Liver (tissue), 9 donors: ENCODE measurements around the gene EMX1. TPM values are rescaled to one million over a fixed set of nuclear protein-coding genes. Genes with fewer than 3 reads are reported as not detected.

ENCODE experiments used
- DNase-seq: peaks from one replicate; pipeline ENCODE4 v3.0.0-alpha.2; 2017; ENCODE audit warnings: low spot score
- H3K27ac ChIP-seq, 2 donors: one replicate each; pipeline ENCODE4 v1.7.0; 2013; ENCODE audit warnings: inconsistent platforms in 2 of 2, low read length in 2 of 2, control low read depth in 1 of 2, low read depth in 1 of 2, mild to moderate bottlenecking in 1 of 2
- H3K27me3 ChIP-seq, 4 donors: one replicate each; pipeline versions ENCODE4 v1.6.1 to v1.7.0; 2013; ENCODE audit warnings: low read length in 3 of 4, inconsistent platforms in 1 of 4, mild to moderate bottlenecking in 1 of 4, moderate library complexity in 1 of 4; ENCODE audit not compliant: control insufficient read depth in 4 of 4, insufficient read depth in 4 of 4
- H3K36me3 ChIP-seq, 4 donors: one replicate each; pipeline versions ENCODE4 v1.6.1 to v1.7.0; 2013; ENCODE audit warnings: low read length in 3 of 4, mild to moderate bottlenecking in 3 of 4, low read depth in 1 of 4, moderate library complexity in 1 of 4; ENCODE audit not compliant: control insufficient read depth in 4 of 4, insufficient read depth in 3 of 4
- H3K4me1 ChIP-seq, 4 donors: one replicate each; pipeline versions ENCODE4 v1.6.1 to v1.7.0; 2013; ENCODE audit warnings: low read length in 3 of 4, mild to moderate bottlenecking in 3 of 4, moderate library complexity in 1 of 4; ENCODE audit not compliant: control insufficient read depth in 4 of 4, insufficient read depth in 4 of 4
- H3K4me3 ChIP-seq, 3 donors: one replicate each; pipeline versions ENCODE4 v1.6.1 to v1.7.0; 2013; ENCODE audit warnings: low read length in 3 of 3, control low read depth in 1 of 3, low read depth in 1 of 3, mild to moderate bottlenecking in 1 of 3
- H3K9ac ChIP-seq, 2 donors: one replicate each; pipeline ENCODE4 v1.7.0; 2013; ENCODE audit warnings: low read length in 2 of 2, mild to moderate bottlenecking in 2 of 2, moderate library complexity in 2 of 2, control low read depth in 1 of 2, low read depth in 1 of 2
- H3K9me3 ChIP-seq, 4 donors: one replicate each; pipeline versions ENCODE4 v1.6.1 to v1.7.0; 2013; ENCODE audit warnings: low read length in 3 of 4; ENCODE audit not compliant: control insufficient read depth in 4 of 4
- ATF3 ChIP-seq: IDR thresholded peaks from 2 replicates; pipeline ENCODE4 v1.6.1; 2016; ENCODE audit warnings: antibody characterized with exemption
- CTCF ChIP-seq: fragments of 150-350 bp; IDR thresholded peaks from 2 replicates; pipeline ENCODE4 v1.5.1; 2017; ENCODE audit warnings: improper control_type of control experiment, low read depth, low read length; ENCODE audit not compliant: missing input control
- EGR1 ChIP-seq, 2 donors: IDR thresholded peaks; 2 replicates each; pipeline ENCODE4 v1.6.1; 2016 to 2018; ENCODE audit warnings: antibody characterized with exemption in 2 of 2, low read depth in 2 of 2
- FOXA1 ChIP-seq: IDR thresholded peaks from 2 replicates; pipeline ENCODE4 v1.6.1; 2016; ENCODE audit warnings: antibody characterized with exemption
- FOXA2 ChIP-seq: IDR thresholded peaks from 2 replicates; pipeline ENCODE4 v1.6.1; 2016; ENCODE audit warnings: antibody characterized with exemption
- GABPA ChIP-seq, 2 donors: IDR thresholded peaks in 1 of 2; conservative IDR thresholded peaks in 1 of 2; 2 replicates each; pipeline ENCODE4 v1.6.1; 2016; ENCODE audit warnings: antibody characterized with exemption in 2 of 2, mild to moderate bottlenecking in 1 of 2, moderate library complexity in 1 of 2
- JUND ChIP-seq, 2 donors: IDR thresholded peaks; 2 replicates each; pipeline ENCODE4 v1.6.1; 2016; ENCODE audit warnings: antibody characterized with exemption in 2 of 2
- MAX ChIP-seq: IDR thresholded peaks from 2 replicates; pipeline ENCODE4 v1.6.1; 2016; ENCODE audit warnings: antibody characterized with exemption
- NR2F2 ChIP-seq: IDR thresholded peaks from 2 replicates; pipeline ENCODE4 v1.6.1; 2016; ENCODE audit warnings: antibody characterized with exemption
- RAD21 ChIP-seq, 2 donors: IDR thresholded peaks; 2 replicates each; pipeline ENCODE4 v1.6.1; 2016; ENCODE audit warnings: antibody characterized with exemption in 2 of 2, mild to moderate bottlenecking in 2 of 2
- RXRA ChIP-seq, 2 donors: IDR thresholded peaks; 2 replicates each; pipeline ENCODE4 v1.6.1; 2017 to 2018; ENCODE audit warnings: antibody characterized with exemption in 2 of 2, mild to moderate bottlenecking in 1 of 2
- SP1 ChIP-seq: IDR thresholded peaks from 2 replicates; pipeline ENCODE4 v1.6.1; 2018; ENCODE audit warnings: antibody characterized with exemption, mild to moderate bottlenecking
- YY1 ChIP-seq: IDR thresholded peaks from 2 replicates; pipeline ENCODE4 v1.6.1; 2016; ENCODE audit warnings: antibody characterized with exemption, mild to moderate bottlenecking
- ZBTB33 ChIP-seq: IDR thresholded peaks from 2 replicates; pipeline ENCODE4 v1.6.1; 2016; ENCODE audit warnings: antibody characterized with exemption
- WGBS: extraction: QIAGEN DNeasy Blood & Tissue Kit; methylation state at CpG from one replicate; pipeline ENCODE4 v1.1.7; 2013; 5-methylcytosine and 5-hydroxymethylcytosine counted together
- polyA plus RNA-seq, 2 donors: library from polyadenylated mRNA; stranded (reverse) in 1 of 2; unstranded in 1 of 2; fragments of 200-250 nt in 1 of 2; fragments of >200 nt in 1 of 2; fragmentation: Nextera tagmentation in 1 of 2; extraction: Ambion mirVana in 1 of 2; gene quantifications; one replicate each; pipeline versions ENCODE4 v1.2.1 to v1.2.3, GENCODE V29; 2013 to 2015
- total RNA-seq, 2 donors: library from RNA; depleted of rRNA; stranded (reverse); fragments of >200 nt; gene quantifications; one replicate each; pipeline ENCODE4 v1.2.3, GENCODE V29; 2014
- donor health status: healthy.
- donor health status: healthy.
- donor health status: healthy.
- donor health status: healthy.
- donor health status: healthy.

Gene EMX1
- total and polyA plus RNA-seq, 4 donors, result 0.06 to 0.18 (median 0.08) TPM; not detected in 1

- TF ChIP-seq ZBTB33 (no peak), FOXA1 (no peak), JUND (IDR thresholded peaks at IDR 0.05) (no peak)
Measured at GRCh38 chr2:72945450-72946019, 28.2 kb downstream of the EMX1 start (continued).

GRCh38 chr2:72946466-72946865 lies 29.1 kb downstream of the EMX1 start:
- WGBS, result 96% methylated on average over 9 of the region's 9 CpGs

More at GRCh38 chr2:72946466-72946865, 29.1 kb downstream of the EMX1 start:
- Histone ChIP-seq H3K4me3 (no peak overlapping the region), H3K27ac (no peak overlapping the region), H3K4me1 (no peaks in the 10 kb centered on the region), H3K36me3 (peaks cover 0 to 31% (median 11%) of the 10 kb centered on the region in 4 donors), H3K9me3 (no peaks in the 10 kb centered on the region), H3K27me3 (no peaks in the 10 kb centered on the region), H3K9ac (no peak overlapping the region)
- TF ChIP-seq NR2F2 (no peak), CTCF (no peak), RAD21 (IDR thresholded peaks at IDR 0.05) (no peak), ATF3 (no peak), RXRA (IDR thresholded peaks at IDR 0.05) (no peak), YY1 (no peak), ZBTB33 (no peak), FOXA2 (no peak), EGR1 (IDR thresholded peaks at IDR 0.05; ENCODE audit: low read depth in 2 of 2) (no peak), GABPA (IDR thresholded peaks at IDR 0.05 in 1 of 2, conservative IDR thresholded peaks at IDR 0.05 in 1 of 2) (no peak), MAX (no peak), SP1 (no peak), FOXA1 (no peak)
- DNase-seq, result no peak
